Measurements from ENCODE around the gene MYO10.

MYO10 gene

GRCh38 chr5:16644301-16644889, 291.7 kb downstream of the MYO10 start:
- H3K27me3 Mint-ChIP-seq (ENCODE audit: low read depth, poor library complexity): peaks cover 7% of the 10 kb centered on the region
- H3K4me1 Mint-ChIP-seq: no peaks in the 10 kb centered on the region
- no peak overlapping the region for H3K27ac Mint-ChIP-seq
- no peak for DNase-seq
- no peak for TF ChIP-seq CTCF (IDR thresholded peaks at IDR 0.05)
- no peaks in the 10 kb centered on the region for H3K36me3 Mint-ChIP-seq (ENCODE audit: low read depth)
- H3K9me3 Mint-ChIP-seq: peaks cover 35% of the 10 kb centered on the region
- H3K4me3 Mint-ChIP-seq: no peak overlapping the region

- no peak overlapping the region for H3K27ac Mint-ChIP-seq
- no peaks in the 10 kb centered on the region for H3K4me1 Mint-ChIP-seq
- no peak for DNase-seq
- no peak overlapping the region for H3K4me3 Mint-ChIP-seq
- H3K27me3 Mint-ChIP-seq (ENCODE audit: low read depth, poor library complexity): peaks cover 5% of the 10 kb centered on the region
- TF ChIP-seq CTCF (IDR thresholded peaks at IDR 0.05): no peak
- peaks cover 30% of the 10 kb centered on the region for H3K9me3 Mint-ChIP-seq
- peaks cover 4% of the 10 kb centered on the region for H3K36me3 Mint-ChIP-seq (ENCODE audit: low read depth)
These were observed 293.2 kb downstream of the MYO10 start for GRCh38 chr5:16642867-16643266.

GRCh38 chr5:16639206-16639605, 296.9 kb downstream of the MYO10 start:
- no peak overlapping the region for H3K27ac Mint-ChIP-seq
- DNase-seq: no peak
- peaks cover 30% of the 10 kb centered on the region for H3K9me3 Mint-ChIP-seq
- H3K4me3 Mint-ChIP-seq: no peak overlapping the region
- TF ChIP-seq CTCF (IDR thresholded peaks at IDR 0.05): no peak
- peaks cover 4% of the 10 kb centered on the region for H3K36me3 Mint-ChIP-seq (ENCODE audit: low read depth)
- peaks cover 7% of the 10 kb centered on the region for H3K27me3 Mint-ChIP-seq (ENCODE audit: low read depth, poor library complexity)
- no peaks in the 10 kb centered on the region for H3K4me1 Mint-ChIP-seq

- peaks cover 8% of the 10 kb centered on the region for H3K9me3 Mint-ChIP-seq
- TF ChIP-seq CTCF (IDR thresholded peaks at IDR 0.05): no peak
- peaks cover 8% of the 10 kb centered on the region for H3K4me1 Mint-ChIP-seq
- H3K27ac Mint-ChIP-seq: no peak overlapping the region
- no peak overlapping the region for H3K4me3 Mint-ChIP-seq
- H3K36me3 Mint-ChIP-seq (ENCODE audit: low read depth): no peaks in the 10 kb centered on the region
- H3K27me3 Mint-ChIP-seq (ENCODE audit: low read depth, poor library complexity): peaks cover 12% of the 10 kb centered on the region
- DNase-seq: no peak
These were observed 307.7 kb downstream of the MYO10 start for GRCh38 chr5:16628376-16628775.

GRCh38 chr5:16626696-16627264, 309.3 kb downstream of the MYO10 start:
- Mint-ChIP-seq H3K36me3 (ENCODE audit: low read depth) (no peaks in the 10 kb centered on the region), H3K4me1 (peaks cover 8% of the 10 kb centered on the region), H3K9me3 (peaks cover 5% of the 10 kb centered on the region), H3K27me3 (ENCODE audit: low read depth, poor library complexity) (peaks cover 17% of the 10 kb centered on the region), H3K4me3 (no peak overlapping the region), H3K27ac (no peak overlapping the region)
- DNase-seq: no peak
- TF ChIP-seq CTCF (IDR thresholded peaks at IDR 0.05): no peak

- DNase-seq: no peak
- Mint-ChIP-seq H3K36me3 (ENCODE audit: low read depth) (no peaks in the 10 kb centered on the region), H3K27ac (no peak overlapping the region), H3K4me1 (peaks cover 8% of the 10 kb centered on the region), H3K9me3 (no peaks in the 10 kb centered on the region), H3K4me3 (no peak overlapping the region), H3K27me3 (ENCODE audit: low read depth, poor library complexity) (peaks cover 18% of the 10 kb centered on the region)
- TF ChIP-seq CTCF (IDR thresholded peaks at IDR 0.05): no peak
These were observed 311.0 kb downstream of the MYO10 start for GRCh38 chr5:16625096-16625495.
